NCI-H460 (cell line): ENCODE measurements around the gene TUBA1C. TPM values are rescaled to one million over a fixed set of nuclear protein-coding genes. Genes with fewer than 3 reads are reported as not detected.
"Not testable (repeated sequence)": the region's sequence is repeated elsewhere in the genome, so short reads cannot be mapped to it uniquely, and the experiment has no call there.

Experiments used
- DNase-seq: peaks from one replicate; pipeline ENCODE4 v3.0.0-alpha.2; 2016; ENCODE audit warnings: low read depth; ENCODE audit errors: extremely low read depth
- total RNA-seq: library from RNA; depleted of rRNA; stranded (reverse); fragments of >200 nt; shearing (Covaris generic); gene quantifications from 2 replicates; pipeline ENCODE4 v1.2.3, GENCODE V29; 2014; rRNA removed

Gene TUBA1C
- total RNA-seq, 1 experiment from 2014 or later, result 693 TPM

DNA sequence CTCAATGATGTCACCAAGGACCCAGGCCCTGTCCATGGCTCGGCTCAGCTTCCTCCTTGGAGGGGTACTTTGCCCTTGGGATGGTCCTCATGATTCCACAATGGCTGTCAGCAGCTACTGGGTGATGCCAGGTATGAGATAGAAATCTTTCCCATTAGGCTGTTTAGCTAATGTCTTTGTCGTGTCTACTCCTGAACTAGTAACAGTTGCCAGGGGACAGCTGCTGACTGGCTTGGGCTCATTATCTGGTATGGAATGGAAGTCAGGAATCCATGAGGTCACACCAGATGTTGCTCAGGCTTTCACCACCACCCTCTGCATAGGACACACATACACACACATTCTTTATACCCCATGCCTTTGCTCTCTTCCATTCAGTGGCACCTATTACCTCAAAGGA lies 39.3 kb downstream of the TUBA1C start:
- no peak for DNase-seq

DNA sequence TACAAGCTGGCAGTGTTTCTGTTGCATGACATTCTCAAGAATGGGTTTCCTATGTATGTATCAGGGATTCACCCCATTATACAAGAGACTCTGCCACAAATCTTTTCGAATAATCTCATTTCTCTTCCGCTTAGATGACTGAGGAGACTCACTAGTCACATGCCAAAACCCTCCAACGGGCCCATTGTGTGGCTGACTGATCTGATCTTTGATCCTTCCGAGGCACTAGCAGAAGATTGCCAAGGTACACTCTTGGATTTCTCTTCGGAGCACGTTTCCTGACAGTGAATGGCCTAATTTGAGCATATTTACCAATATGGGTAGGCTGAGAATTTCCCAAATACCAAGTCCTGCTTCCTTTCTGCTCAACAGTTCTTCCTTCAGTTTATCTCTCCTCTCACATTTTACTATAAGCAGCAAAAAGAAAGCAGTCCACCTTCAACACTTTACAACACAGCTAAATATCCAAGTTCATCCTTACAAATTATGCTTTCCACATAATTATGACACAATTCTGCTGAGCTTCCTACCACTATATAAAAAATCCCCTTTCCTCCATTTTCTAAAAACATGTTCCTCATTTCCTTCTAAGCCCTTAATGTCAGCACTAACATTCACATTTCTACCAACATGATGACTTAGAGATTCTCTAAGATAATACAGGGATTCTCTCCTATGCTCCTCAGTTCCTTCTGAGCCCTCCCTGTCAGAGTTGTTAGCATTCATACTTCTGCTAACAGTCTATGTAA lies 41.1 kb downstream of the TUBA1C start:
- DNase-seq, result no peak

DNA sequence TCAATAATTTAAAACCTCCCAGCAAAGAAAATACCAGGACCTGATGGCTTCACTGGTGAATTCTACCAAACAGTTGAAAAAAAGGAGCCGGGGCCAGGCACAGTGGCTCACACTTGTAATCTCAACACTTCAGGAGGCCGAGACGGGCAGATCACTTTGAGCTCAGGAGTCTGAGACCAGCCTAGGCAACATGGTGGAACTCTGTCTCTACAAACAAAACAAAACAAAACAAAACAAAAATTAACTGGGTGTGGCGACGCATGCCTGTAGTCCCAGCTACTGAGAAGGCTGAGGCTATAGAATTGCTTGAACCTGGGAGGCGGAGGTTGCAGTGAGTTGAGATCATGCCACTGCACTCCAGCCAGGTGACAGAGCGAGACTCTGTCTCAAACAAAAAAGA lies 44.5 kb downstream of the TUBA1C start:
- no peak for DNase-seq

DNA sequence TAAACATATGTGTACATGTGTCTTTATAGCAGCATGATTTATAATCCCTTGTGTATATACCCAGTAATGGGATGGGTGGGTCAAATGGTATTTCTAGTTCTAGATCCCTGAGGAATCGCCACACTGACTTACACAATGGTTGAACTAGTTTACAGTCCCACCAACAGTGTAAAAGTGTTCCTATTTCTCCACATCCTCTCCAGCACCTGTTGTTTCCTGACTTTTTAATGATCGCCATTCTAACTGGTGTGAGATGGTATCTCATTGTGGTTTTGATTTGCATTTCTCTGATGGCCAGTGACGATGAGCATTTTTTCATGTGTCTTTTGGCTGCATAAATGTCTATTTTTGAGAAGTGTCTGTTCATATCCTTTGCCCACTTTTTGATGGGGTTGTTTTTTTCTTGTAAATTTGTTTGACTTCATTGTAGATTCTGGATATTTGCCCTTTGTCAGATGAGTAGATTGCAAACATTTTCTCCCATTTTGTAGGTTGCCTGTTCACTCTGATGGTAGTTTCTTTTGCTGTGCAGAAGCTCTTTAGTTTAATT lies 45.6 kb downstream of the TUBA1C start:
- not testable (repeated sequence) for DNase-seq

DNA sequence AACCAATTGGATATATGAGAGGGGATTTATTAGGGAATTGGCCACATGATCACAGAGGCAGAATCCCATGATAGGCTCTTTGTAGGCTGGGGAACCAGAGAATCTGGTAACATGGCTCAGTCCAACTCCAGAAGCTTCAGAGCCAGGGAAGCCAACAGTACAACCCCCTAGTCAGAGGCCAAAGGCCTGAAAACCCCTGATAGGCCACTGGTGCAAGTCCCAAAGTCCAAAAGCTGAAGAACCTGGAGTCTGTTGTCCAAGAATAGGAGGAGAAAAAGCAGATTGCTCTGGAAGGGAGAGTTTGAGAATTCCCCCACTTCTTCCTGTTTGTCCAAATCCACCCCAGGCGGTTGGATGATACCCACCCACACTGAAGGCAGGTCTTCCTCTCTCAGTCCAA lies 49.9 kb downstream of the TUBA1C start:
- DNase-seq, result no peak

DNA sequence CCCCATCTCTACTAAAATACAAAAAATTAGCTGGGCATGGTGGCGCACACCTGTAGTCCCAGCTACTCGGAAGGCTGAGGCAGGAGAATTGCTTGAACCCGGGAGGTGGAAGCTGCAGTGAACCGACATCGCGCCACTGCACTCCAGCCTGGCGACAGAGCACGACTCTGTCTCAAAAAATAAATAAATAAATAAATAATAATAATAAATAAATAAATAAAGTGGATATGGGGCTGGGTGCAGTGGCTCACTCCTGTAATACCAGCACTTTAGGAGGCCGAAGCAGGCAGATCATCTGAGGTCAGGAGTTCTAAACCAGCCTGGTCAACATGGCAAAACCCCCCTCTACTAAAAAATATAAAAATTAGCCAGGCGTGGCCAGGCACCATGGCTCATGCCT lies 52.2 kb downstream of the TUBA1C start:
- not testable (repeated sequence) for DNase-seq

DNA sequence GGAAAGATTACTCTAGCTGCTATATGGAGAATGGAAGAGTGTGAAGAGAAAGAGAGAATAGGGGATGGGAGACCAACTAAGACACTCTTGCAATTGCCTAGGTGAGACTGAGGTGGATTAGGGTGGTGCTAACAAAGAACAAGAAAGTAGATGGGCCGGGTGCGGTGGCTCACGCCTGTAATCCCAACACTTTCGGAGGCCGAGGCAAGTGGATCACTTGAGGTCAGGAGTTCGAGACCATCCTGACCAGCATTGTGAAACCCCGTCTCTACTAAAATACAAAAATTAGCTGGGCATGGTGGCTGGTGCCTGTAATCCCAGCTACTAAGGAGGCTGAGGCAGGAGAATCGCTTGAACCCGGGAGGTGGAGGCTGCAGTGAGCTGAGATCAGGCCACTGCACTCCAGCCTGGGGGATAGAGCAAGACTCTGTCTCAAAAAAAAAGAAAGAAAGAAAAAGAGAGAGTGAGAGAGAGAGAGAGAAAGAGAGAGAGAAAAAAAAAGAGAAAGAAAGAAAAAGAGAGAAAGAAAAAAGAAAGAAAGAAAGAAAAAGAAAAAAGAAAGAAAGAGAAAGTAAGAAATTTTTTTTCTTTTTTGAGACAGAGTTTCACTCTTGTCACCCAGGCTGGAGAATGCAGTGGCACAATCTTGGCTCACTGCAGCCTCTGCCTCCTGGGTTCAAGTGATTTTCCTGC lies 55.7 kb downstream of the TUBA1C start:
- DNase-seq, result not testable (repeated sequence)

DNA sequence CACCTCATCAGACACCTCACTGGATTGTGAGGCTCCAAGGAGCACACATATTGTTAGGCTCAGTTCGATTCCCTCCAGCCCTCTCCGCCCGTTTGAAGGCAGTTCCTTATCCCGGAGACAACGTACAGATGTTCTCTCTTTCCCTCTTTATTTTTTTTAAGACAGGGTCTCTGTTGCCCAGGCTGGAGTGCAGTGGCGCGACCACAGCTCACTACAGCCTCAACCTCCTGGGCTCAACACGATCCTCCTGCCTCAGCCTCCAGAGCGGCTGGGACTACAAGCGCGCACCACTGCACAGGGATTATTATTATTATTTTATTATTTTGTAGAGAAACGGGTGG lies 57.5 kb downstream of the TUBA1C start:
- DNase-seq, result no peak

DNA sequence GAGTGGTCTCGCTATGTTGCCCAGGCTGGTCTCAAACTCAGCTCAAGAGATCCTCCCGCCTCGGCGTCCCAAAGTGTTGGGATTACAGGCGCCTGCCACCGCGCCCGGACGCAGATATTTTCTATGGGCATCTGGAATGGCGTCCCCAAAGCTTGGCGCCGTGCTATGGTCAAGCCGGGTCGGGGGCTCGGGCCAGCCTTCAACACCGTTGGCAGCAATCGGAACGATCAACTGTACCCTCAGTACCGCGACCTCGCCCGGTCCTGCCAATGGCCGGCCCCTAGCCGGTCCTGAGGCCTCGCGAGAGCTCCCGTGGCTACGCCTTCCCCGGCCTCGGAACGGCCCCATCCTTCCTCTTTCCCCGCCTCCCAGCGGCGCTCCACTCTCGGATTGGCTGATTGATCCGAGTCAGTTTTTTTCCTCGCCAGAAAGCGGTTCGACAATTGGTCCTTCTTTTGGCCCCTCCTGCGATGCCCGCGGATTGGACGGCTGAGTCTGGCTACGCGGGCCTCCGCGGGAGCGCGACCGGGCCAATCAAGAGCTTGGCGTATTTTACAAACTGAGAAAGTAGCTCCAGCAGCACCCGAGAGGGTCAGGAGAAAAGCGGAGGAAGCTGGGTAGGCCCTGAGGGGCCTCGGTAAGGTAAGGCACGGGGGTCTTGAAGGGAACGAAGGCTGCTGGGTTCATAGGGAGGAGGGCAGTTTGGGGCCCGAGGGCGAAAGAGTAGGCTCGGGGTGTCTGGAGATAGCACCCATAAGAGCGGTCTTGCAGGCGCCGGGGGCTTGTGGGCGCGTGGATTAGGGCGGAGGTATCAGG lies 58.0 kb downstream of the TUBA1C start, which contains the start of gene TROAP:
Gene TROAP, plus strand, starts transcription at position 548 of the 816 bp plus-strand sequence. CDS start 354 bp downstream, outside the sequence.
- DNase-seq, result peak; percentile 99

DNA sequence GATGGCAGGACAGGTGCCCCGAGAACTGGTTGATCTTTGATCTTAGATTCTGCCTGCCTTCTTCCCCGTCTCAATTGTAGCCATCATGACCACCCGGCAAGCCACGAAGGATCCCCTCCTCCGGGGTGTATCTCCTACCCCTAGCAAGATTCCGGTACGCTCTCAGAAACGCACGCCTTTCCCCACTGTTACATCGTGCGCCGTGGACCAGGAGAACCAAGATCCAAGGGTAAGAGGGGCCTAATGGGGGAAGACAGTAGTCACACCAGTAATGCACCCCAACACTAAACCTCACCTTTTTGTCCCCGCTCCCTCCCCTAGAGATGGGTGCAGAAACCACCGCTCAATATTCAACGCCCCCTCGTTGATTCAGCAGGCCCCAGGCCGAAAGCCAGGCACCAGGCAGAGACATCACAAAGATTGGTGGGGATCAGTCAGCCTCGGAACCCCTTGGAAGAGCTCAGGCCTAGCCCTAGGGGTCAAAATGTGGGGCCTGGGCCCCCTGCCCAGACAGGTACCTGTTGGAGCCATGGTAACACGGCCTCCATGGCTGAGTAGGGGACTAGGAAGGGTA lies 58.7 kb downstream of the TUBA1C start:
- DNase-seq, result no peak

Other genes starting within 250 kb of the TUBA1C start
- gene PRKAG1, start 246.3 kb upstream of the TUBA1C start, total RNA-seq, result 90.7 and 92.8 TPM in 2 replicates
- 19.1 and 21.0 TPM in 2 replicates for gene KMT2D, start 204.3 kb upstream of the TUBA1C start, total RNA-seq
- 3.6 and 5.1 TPM in 2 replicates for gene RHEBL1, start 195.1 kb upstream of the TUBA1C start, total RNA-seq
- 0.07 TPM in 1 of 2 replicates, not detected in the other for gene DHH, start 170.3 kb upstream of the TUBA1C start, total RNA-seq
- 34.0 and 35.6 TPM in 2 replicates for gene LMBR1L, start 154.2 kb upstream of the TUBA1C start, total RNA-seq
- gene TUBA1B, start 133.7 kb upstream of the TUBA1C start, total RNA-seq, result 1,553 and 1,790 TPM in 2 replicates
- 216 and 232 TPM in 2 replicates for gene TUBA1A, start 76.0 kb upstream of the TUBA1C start, total RNA-seq
- 1.7 and 3.4 TPM in 2 replicates for gene PRPH, start 30.1 kb downstream of the TUBA1C start, total RNA-seq
- 35.2 and 50.5 TPM in 2 replicates for gene TROAP, start 58.2 kb downstream of the TUBA1C start, total RNA-seq
- 0.50 and 0.55 TPM in 2 replicates for gene C1QL4, start 72.1 kb downstream of the TUBA1C start, total RNA-seq
- 1.7 and 2.2 TPM in 2 replicates for gene DNAJC22, start 81.8 kb downstream of the TUBA1C start, total RNA-seq
- gene SPATS2, start 102.4 kb downstream of the TUBA1C start, total RNA-seq, result 29.3 and 30.4 TPM in 2 replicates